Dedifferentiated amniotic fluid mesenchymal stem cell (primary cell): ENCODE data around the gene ACTL10.
"Not testable (repeated sequence)": the region's sequence is repeated elsewhere in the genome, so short reads cannot be mapped to it uniquely, and the experiment has no call there.

Experiments
- DNase-seq: peaks from one replicate; pipeline ENCODE4 v3.0.0-alpha.2; 2016; ENCODE audit errors: extremely low spot score

Gene ACTL10

GRCh38 chr20:33666293-33667244 lies at the start of gene ACTL10:
Gene ACTL10, plus strand, starts transcription at chr20:33666943. Its CDS starts 555 bp downstream, at chr20:33667498.
- peak; percentile 97 for DNase-seq

- DNase-seq, result no peak
Measured at GRCh38 chr20:33621717-33622400, 44.9 kb upstream of the ACTL10 start.

GRCh38 chr20:33622705-33623365 lies 43.9 kb upstream of the ACTL10 start:
- no peak for DNase-seq

- DNase-seq, result no peak
Measured at GRCh38 chr20:33624399-33624798, 42.3 kb upstream of the ACTL10 start.

GRCh38 chr20:33626190-33626589 lies 40.6 kb upstream of the ACTL10 start:
- DNase-seq, result no peak

- no peak for DNase-seq
Measured at GRCh38 chr20:33627577-33628216, 39.0 kb upstream of the ACTL10 start.

- DNase-seq, result no peak
Measured at GRCh38 chr20:33629533-33629932, 37.2 kb upstream of the ACTL10 start.

GRCh38 chr20:33629979-33630378 lies 36.8 kb upstream of the ACTL10 start:
- DNase-seq, result no peak

- DNase-seq, result no peak
Measured at GRCh38 chr20:33630507-33630906, 36.2 kb upstream of the ACTL10 start.

GRCh38 chr20:33631910-33632309 lies 34.8 kb upstream of the ACTL10 start:
- not testable (repeated sequence) for DNase-seq

- DNase-seq, result no peak
Measured at GRCh38 chr20:33635341-33635740, 31.4 kb upstream of the ACTL10 start.

GRCh38 chr20:33636776-33637175 lies 30.0 kb upstream of the ACTL10 start:
- DNase-seq, result no peak

GRCh38 chr20:33640287-33640686 lies 26.5 kb upstream of the ACTL10 start:
- no peak for DNase-seq

- no peak for DNase-seq
Measured at GRCh38 chr20:33644313-33645071, 22.3 kb upstream of the ACTL10 start.

- no peak for DNase-seq
Measured at GRCh38 chr20:33645072-33645358, 21.7 kb upstream of the ACTL10 start.

GRCh38 chr20:33645396-33645795 lies 21.3 kb upstream of the ACTL10 start:
- DNase-seq, result no peak

- DNase-seq, result no peak
Measured at GRCh38 chr20:33646191-33646590, 20.6 kb upstream of the ACTL10 start.

- not testable (repeated sequence) for DNase-seq
Measured at GRCh38 chr20:33646959-33647602, 19.7 kb upstream of the ACTL10 start.

GRCh38 chr20:33647603-33648395 lies 18.9 kb upstream of the ACTL10 start:
- no peak for DNase-seq

- DNase-seq, result no peak
Measured at GRCh38 chr20:33648396-33649004, 18.2 kb upstream of the ACTL10 start.
